HepG2 (cell line): ENCODE data around the gene ACSL4. TPM values are rescaled to one million over a fixed set of nuclear protein-coding genes. Genes with fewer than 3 reads are reported as not detected.
"Not testable (repeated sequence)": the region's sequence is repeated elsewhere in the genome, so short reads cannot be mapped to it uniquely, and the experiment has no call there.

Experiments
- ATAC-seq: fragments of 200-7000 bp; cut with Tn5 transposase; 3 replicates; pipeline ENCODE4 v1.9.1; 2020; ENCODE audit warnings: mild to moderate bottlenecking, moderate library complexity
- BruUV-seq: library from RNA; stranded (reverse); fragments of 400-500 nt; replicated peaks from 2 replicates; lab custom pipeline; 2021; lab: Mats Ljungman, UMichigan
- CTCF ChIA-PET: fragments of 300-600 bp; formaldehyde crosslinking; extraction: SDS; loops from one replicate; lab custom pipeline; 2021; ENCODE audit warnings: low total read pairs, inconsistent platforms, low intra/inter-chr PET ratio; lab: Yijun Ruan, JAX
- POLR2A ChIA-PET: fragments of 350-600 bp; sonication (Branson Sonifier 250); formaldehyde crosslinking; loops from one replicate; lab custom pipeline; 2020; ENCODE audit warnings: antibody characterized with exemption, inconsistent platforms; lab: Yijun Ruan, JAX
- DNase-seq: peaks from one replicate; pipeline ENCODE4 v3.0.0-alpha.2; 2015; ENCODE audit warnings: low spot score
- FAIRE-seq: peaks from 3 replicates; lab custom pipeline; 2011; peaks lifted over from hg19 to GRCh38; lab: Jason Lieb, UNC
- H2AFZ ChIP-seq: one replicate; pipeline ENCODE4 v1.6.1; 2011; ENCODE audit warnings: low read length, inconsistent platforms
- H3K27ac ChIP-seq: fragments of 300-600 bp; 3 replicates; pipeline ENCODE4 v1.8.0; 2011; ENCODE audit warnings: mixed run types, mild to moderate bottlenecking, mixed read lengths, low read length, inconsistent platforms; ENCODE audit not compliant: insufficient read depth; ENCODE audit errors: extremely low read length
- H3K27me3 ChIP-seq, 2 experiments: fragments of 200-600 bp in 1 of 2; 2 replicates in 1 of 2; 3 replicates in 1 of 2; pipeline versions ENCODE4 v1.6.0 to v1.8.0; 2011; ENCODE audit warnings: low read length in 2 of 2, mild to moderate bottlenecking in 2 of 2, moderate library complexity in 2 of 2, inconsistent platforms in 1 of 2; ENCODE audit not compliant: insufficient read depth in 2 of 2, control insufficient read depth in 1 of 2
- H3K36me3 ChIP-seq, 2 experiments: fragments of 200-600 bp in 1 of 2; replicated peaks in 1 of 2; 2 replicates in 1 of 2; 3 replicates in 1 of 2; pipeline versions ENCODE4 v1.5.1 to v1.8.0; 2011; ENCODE audit warnings: low read length in 2 of 2, inconsistent platforms in 1 of 2; ENCODE audit not compliant: insufficient read depth in 2 of 2, control insufficient read depth in 1 of 2
- H3K4me1 ChIP-seq: 2 replicates; pipeline ENCODE4 v1.5.1; 2012; ENCODE audit warnings: low read length, inconsistent platforms; ENCODE audit not compliant: insufficient read depth
- H3K4me2 ChIP-seq: 2 replicates; pipeline ENCODE4 v1.6.0; 2011; ENCODE audit warnings: low read depth, low read length, inconsistent platforms
- H3K4me3 ChIP-seq, 3 experiments: fragments of 200-600 bp in 1 of 3; sonication (generic), shearing (Covaris generic) in 1 of 3; replicated peaks in 1 of 3; 2 replicates each; pipeline ENCODE4 v1.5.1; 2011 to 2016; ENCODE audit warnings: low read length in 3 of 3, inconsistent platforms in 2 of 3, low read depth in 2 of 3, mild to moderate bottlenecking in 2 of 3, control low read depth in 1 of 3, mixed read lengths in 1 of 3; ENCODE audit not compliant: insufficient read depth in 1 of 3
- H3K79me2 ChIP-seq: one replicate; pipeline ENCODE4 v1.6.1; 2011; ENCODE audit warnings: low read length, inconsistent platforms; ENCODE audit not compliant: insufficient read depth
- H3K9ac ChIP-seq: 2 replicates; pipeline ENCODE4 v1.6.0; 2011; ENCODE audit warnings: mild to moderate bottlenecking, low read depth, low read length, inconsistent platforms; ENCODE audit not compliant: insufficient read depth
- H3K9me3 ChIP-seq: 2 replicates; pipeline ENCODE4 v1.5.1; 2012; ENCODE audit warnings: mild to moderate bottlenecking, low read length
- H4K20me1 ChIP-seq: 2 replicates; pipeline ENCODE4 v1.6.0; 2011; ENCODE audit warnings: inconsistent platforms, mild to moderate bottlenecking, low read length, moderate library complexity; ENCODE audit not compliant: insufficient read depth
- JUN ChIP-seq: sonication (generic); formaldehyde crosslinking; IDR thresholded peaks from 2 replicates; pipeline ENCODE4 v1.4.0; 2020; ENCODE audit warnings: mild to moderate bottlenecking, missing genetic modification reagents
- MBD4 ChIP-seq: IDR thresholded peaks from 2 replicates; pipeline ENCODE4 v1.6.1; 2012; ENCODE audit warnings: low read length, inconsistent platforms, borderline replicate concordance
- PAF1 ChIP-seq: IDR thresholded peaks from 2 replicates; pipeline ENCODE4 v1.6.1; 2016; ENCODE audit warnings: missing genetic modification reagents, missing compliant biosample characterization
- POLR2G ChIP-seq: fragments of 200-400 bp; formaldehyde crosslinking; IDR thresholded peaks from 2 replicates; pipeline ENCODE4 v1.6.1; 2018; ENCODE audit warnings: mild to moderate bottlenecking, low read depth, low read length, moderate library complexity
- RBM22 ChIP-seq: fragments of 200-400 bp; formaldehyde crosslinking; optimal IDR thresholded peaks from 2 replicates; pipeline ENCODE3; 2017; ENCODE audit warnings: mild to moderate bottlenecking, low read length, moderate library complexity
- SSRP1 ChIP-seq: IDR thresholded peaks from 2 replicates; pipeline ENCODE4 v1.6.1; 2016; ENCODE audit warnings: control low read depth
- ZFX ChIP-seq: sonication (generic); formaldehyde crosslinking; IDR thresholded peaks from 2 replicates; pipeline ENCODE4 v1.4.0; 2020; ENCODE audit warnings: mild to moderate bottlenecking, low read depth, missing genetic modification reagents, moderate library complexity
- ZNF7 ChIP-seq: IDR thresholded peaks from 2 replicates; pipeline ENCODE4 v1.6.1; 2016; ENCODE audit warnings: missing biosample characterization, missing genetic modification reagents
- WGBS: methylation state at CpG from one replicate; pipeline ENCODE4 v1.1.6; 2017; ENCODE audit warnings: low lambda C conversion rate; 5-methylcytosine and 5-hydroxymethylcytosine counted together
- in situ Hi-C: cut with HindIII; loops from 2 replicates; pipeline ENCODE4 v1.10.0; 2017; ENCODE audit warnings: low pct_unique_long_range_greater_than_20kb; ENCODE audit not compliant: extremely low pct_ligation_motif_present
- intact Hi-C: fragments of 100-400 bp; cut with micrococcal nuclease; formaldehyde crosslinking; loops from one replicate; pipeline ENCODE4 v1.10.0; 2022; ENCODE audit not compliant: unreplicated experiment
- polyA plus RNA-seq, 8 experiments: library from polyadenylated mRNA; depleted of rRNA in 3 of 8; stranded (reverse) in 7 of 8; unstranded in 1 of 8; fragments of >200 nt; fragmentation: Illumina TruSeq in 4 of 8; extraction: Trizol in 4 of 8; gene quantifications; 2 replicates each; pipeline versions ENCODE4 v1.2.1 to v1.2.3, GENCODE V29; 2011 to 2016; ENCODE audit warnings: low read depth in 4 of 8, missing spikeins in 1 of 8, mixed read lengths in 1 of 8; ENCODE audit not compliant: insufficient read depth in 1 of 8
- total RNA-seq, 5 experiments: library from RNA; depleted of rRNA; stranded (reverse); fragments of >200 nt; fragmentation: Illumina TruSeq; extraction: Trizol; gene quantifications; 2 replicates each; pipeline ENCODE4 v1.2.3, GENCODE V29; 2016; ENCODE audit warnings: low read depth in 1 of 5
- TF ChIP-seq, protein P1 (sequence below): sonication (generic); formaldehyde crosslinking; IDR thresholded peaks from 2 replicates; pipeline ENCODE4 v1.5.0; 2020; ENCODE audit warnings: mild to moderate bottlenecking, missing genetic modification reagents, moderate library complexity

ACSL4 gene
- total and polyA plus RNA-seq, 2 of the 13 experiments (the other 11 are each of a cell fraction or from before 2014, with no cell fraction given): 207 to 316 TPM

DNA sequence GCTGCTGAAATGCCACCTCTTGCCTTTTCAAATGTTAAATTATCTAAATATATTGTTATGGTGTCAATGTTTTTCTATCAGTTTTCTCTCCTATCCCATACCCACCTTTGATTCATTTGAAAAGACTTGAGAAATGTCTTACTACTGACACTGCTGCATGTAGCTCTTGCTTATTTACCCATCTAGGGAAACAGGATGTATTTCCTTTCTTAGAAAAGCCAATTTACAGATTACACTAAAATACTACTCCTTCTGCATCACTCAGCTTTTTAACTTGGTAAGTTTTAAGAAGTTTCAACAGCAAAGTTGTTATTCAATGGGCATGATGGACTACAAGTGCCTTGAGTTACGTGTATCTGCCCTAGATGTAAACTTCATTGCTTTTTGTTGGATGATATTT is 94.9 kb downstream of the ACSL4 start (continued):
- TF ChIP-seq MBD4: no peak

DNA sequence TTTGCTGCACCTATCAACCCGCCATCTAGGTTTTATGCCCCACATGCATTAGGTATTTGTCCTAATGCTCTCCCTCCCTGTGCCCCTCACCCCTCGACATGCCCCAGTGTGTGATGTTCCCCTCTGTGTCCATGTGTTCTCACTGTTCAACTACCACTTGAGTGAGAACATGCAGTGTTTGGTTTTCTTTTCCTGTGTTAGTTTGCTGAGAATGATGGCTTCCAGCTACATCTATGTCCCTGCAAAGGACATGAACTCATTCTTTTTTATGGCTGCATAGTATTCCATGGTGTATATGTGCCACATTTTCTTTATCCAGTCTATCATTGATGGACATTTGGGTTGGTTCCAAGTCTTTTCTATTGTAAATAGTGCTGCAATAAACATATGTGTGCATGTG is 95.6 kb downstream of the ACSL4 start:
- in situ Hi-C loops: not testable (repeated sequence)

DNA sequence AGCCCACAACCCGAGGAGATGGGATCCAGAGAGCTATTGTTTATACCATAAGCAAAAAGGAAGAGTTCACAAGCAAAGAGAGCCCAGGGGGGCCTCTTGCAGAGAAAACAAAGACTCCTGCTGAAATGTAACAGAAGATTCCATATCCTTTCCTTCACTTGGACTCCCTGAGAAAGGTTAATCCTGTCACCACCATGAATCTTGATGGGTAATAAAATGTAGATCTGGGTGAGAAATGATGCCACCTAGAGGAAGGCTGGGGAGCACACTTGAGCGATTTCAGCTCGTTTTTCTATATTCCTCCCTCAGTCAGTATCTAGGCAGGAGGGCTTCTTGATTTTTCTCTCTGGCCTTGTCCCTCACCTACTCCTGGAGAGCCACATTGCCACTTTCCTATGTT is 97.9 kb downstream of the ACSL4 start:
- Histone ChIP-seq H3K4me3 (no peak overlapping the region), H3K27ac (no peak overlapping the region), H3K36me3 (no peaks in the 10 kb centered on the region; a peak in 1 of 5 replicates), H3K9ac (no peak overlapping the region), H3K9me3 (no peaks in the 10 kb centered on the region), H3K79me2 (no peaks in the 10 kb centered on the region), H2AFZ (no peak overlapping the region)
- WGBS: 51% methylated on average over 3 of the region's 3 CpGs
- CTCF ChIA-PET: interaction anchor here (1.3 kb wide), 1 partner anchor 149 kb away, joined by 4 read pairs; no protein-coding TSS in a partner anchor
- ATAC-seq: peak; percentile 39
- peak; percentile 71 for FAIRE-seq
- intact Hi-C loops: loop anchor here (2.0 kb wide), 1 partner anchor 150 kb away; no protein-coding TSS in a partner anchor
- DNase-seq: no peak
- TF ChIP-seq POLR2G (peak; percentile 46; the same call in 1 of the 2 replicates), JUN (CRISPR knock-in tag) (no peak), RBM22 (peak; percentile 91)
- TF ChIP-seq, protein P1, sequence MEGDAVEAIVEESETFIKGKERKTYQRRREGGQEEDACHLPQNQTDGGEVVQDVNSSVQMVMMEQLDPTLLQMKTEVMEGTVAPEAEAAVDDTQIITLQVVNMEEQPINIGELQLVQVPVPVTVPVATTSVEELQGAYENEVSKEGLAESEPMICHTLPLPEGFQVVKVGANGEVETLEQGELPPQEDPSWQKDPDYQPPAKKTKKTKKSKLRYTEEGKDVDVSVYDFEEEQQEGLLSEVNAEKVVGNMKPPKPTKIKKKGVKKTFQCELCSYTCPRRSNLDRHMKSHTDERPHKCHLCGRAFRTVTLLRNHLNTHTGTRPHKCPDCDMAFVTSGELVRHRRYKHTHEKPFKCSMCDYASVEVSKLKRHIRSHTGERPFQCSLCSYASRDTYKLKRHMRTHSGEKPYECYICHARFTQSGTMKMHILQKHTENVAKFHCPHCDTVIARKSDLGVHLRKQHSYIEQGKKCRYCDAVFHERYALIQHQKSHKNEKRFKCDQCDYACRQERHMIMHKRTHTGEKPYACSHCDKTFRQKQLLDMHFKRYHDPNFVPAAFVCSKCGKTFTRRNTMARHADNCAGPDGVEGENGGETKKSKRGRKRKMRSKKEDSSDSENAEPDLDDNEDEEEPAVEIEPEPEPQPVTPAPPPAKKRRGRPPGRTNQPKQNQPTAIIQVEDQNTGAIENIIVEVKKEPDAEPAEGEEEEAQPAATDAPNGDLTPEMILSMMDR (CRISPR knock-in tag): peak; percentile 44
- TF ChIP-seq, all 625 proteins: peak for 3
- BruUV-seq: no TSS peak
- H4K20me1 ChIP-seq: peaks cover 16% of the 10 kb centered on the region
- POLR2A ChIA-PET: no interaction called here
- H3K4me1 ChIP-seq: no peaks in the 10 kb centered on the region
- H3K4me2 ChIP-seq: no peak overlapping the region
- no peaks in the 10 kb centered on the region for H3K27me3 ChIP-seq
- in situ Hi-C loops: no loop called here

More for the DNA sequence above, 95.6 kb downstream of the ACSL4 start:
- H3K9me3 ChIP-seq, H3K79me2 ChIP-seq, H3K36me3 ChIP-seq, H3K27me3 ChIP-seq, CTCF ChIA-PET, ATAC-seq, H3K4me2 ChIP-seq, POLR2A ChIA-PET, intact Hi-C loops, DNase-seq, H3K4me3 ChIP-seq, BruUV-seq, H2AFZ ChIP-seq, FAIRE-seq, H3K27ac ChIP-seq, H3K9ac ChIP-seq, H3K4me1 ChIP-seq: not testable (repeated sequence)
- TF ChIP-seq ZNF7 (peak; percentile 54; the same call in 1 of the 2 replicates), SSRP1 (CRISPR knock-in tag) (peak; percentile 31; the same call in 1 of the 2 replicates), POLR2G (peak; percentile 12; the same call in 1 of the 2 replicates), RBM22 (peak; percentile 15), ZFX (0 out of 2 replicates have a peak, but pooled peaks have one; percentile 17), PAF1 (CRISPR knock-in tag) (peak; percentile 57; the same call in 1 of the 2 replicates)
- 96% methylated on average over 2 of the region's 2 CpGs for WGBS
- peaks cover 27% of the 10 kb centered on the region for H4K20me1 ChIP-seq
